ENCODE results near the gene OLFML3. TPM values are rescaled to one million over a fixed set of nuclear protein-coding genes. Genes with fewer than 3 reads are reported as not detected.

The OLFML3 gene
- total and polyA plus RNA-seq, 2 of the 8 experiments (the other 6 are each of a cell fraction or from before 2014, with no cell fraction given): 56.0 to 72.3 TPM

DNA sequence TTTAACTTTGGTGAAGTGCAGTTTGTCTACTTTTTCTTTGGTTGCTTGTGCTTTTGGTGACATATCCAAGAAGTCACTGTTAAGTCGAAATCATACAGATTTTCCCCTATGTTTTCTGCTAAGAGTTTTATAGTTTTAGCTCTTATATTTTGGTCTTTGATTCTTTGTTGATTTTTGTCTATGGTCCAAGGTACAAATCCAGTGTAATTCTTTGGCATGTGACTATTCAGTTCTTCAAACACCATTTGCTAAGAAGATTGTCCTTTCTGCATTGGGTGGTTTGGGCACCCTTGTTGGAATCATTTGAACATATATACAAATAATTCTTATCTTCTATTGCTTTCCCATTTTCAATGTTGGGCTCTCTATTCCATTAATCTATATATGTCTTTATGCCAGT lies 33.9 kb upstream of the OLFML3 start:
- Histone ChIP-seq H2BK15ac (ENCODE audit: low read length) (no peak overlapping the region), H2AK5ac (ENCODE audit: low read depth, low read length) (no peak overlapping the region), H4K8ac (ENCODE audit: extremely low read depth, insufficient read depth, low read length) (no peak overlapping the region), H2BK120ac (replicated peaks; ENCODE audit: low read depth, low read length) (no peak overlapping the region), H3K18ac (ENCODE audit: extremely low read depth, low read length) (no peak overlapping the region), H2BK12ac (ENCODE audit: low read depth, low read length) (no peak overlapping the region), H4K5ac (ENCODE audit: insufficient read length, low read depth, low read length) (no peak overlapping the region), H2BK20ac (ENCODE audit: low read length) (no peak overlapping the region), H3K27ac (ENCODE audit: low read depth, low read length) (no peak overlapping the region), H3K36me3 (ENCODE audit: control insufficient read depth in 2 of 4, insufficient read depth in 4 of 4, low read length in 3 of 4) (peaks cover 5 to 22% (median 6%) of the 10 kb centered on the region in 4 experiments), H3K4me2 (ENCODE audit: insufficient read depth in 1 of 2, low read depth in 2 of 2, low read length in 2 of 2) (no peak overlapping the region), H3K23me2 (ENCODE audit: low read depth, low read length) (no peaks in the 10 kb centered on the region), H3K27me3 (replicated peaks in 1 of 4; ENCODE audit: control insufficient read depth in 3 of 4, extremely low read depth in 1 of 4, insufficient read depth in 3 of 4, low read length in 3 of 4) (no peaks in the 10 kb centered on the region), H3K4me1 (replicated peaks in 1 of 4; ENCODE audit: control insufficient read depth in 3 of 4, insufficient read depth in 4 of 4, low read length in 3 of 4) (no peaks in the 10 kb centered on the region), H2AFZ (ENCODE audit: low read length) (no peak overlapping the region), H3K56ac (replicated peaks; ENCODE audit: insufficient read length, low read depth, low read length) (no peak overlapping the region), H3K79me2 (ENCODE audit: control insufficient read depth in 1 of 2, insufficient read depth in 2 of 2, low read length in 2 of 2) (peaks cover 0 to 33% of the 10 kb centered on the region in 2 experiments; a peak in 2 of 4 replicates), H3K79me1 (ENCODE audit: low read depth, low read length) (no peaks in the 10 kb centered on the region; the same call in 1 of the 2 replicates), H3K9ac (replicated peaks in 1 of 4; ENCODE audit: extremely low read depth in 1 of 4, low read depth in 3 of 4, low read length in 3 of 4) (no peak overlapping the region), H4K91ac (replicated peaks; ENCODE audit: insufficient read length, low read length) (no peak overlapping the region), H3K9me3 (ENCODE audit: insufficient read depth in 2 of 2, low read depth in 1 of 2, low read length in 1 of 2) (no peaks in the 10 kb centered on the region), H3K14ac (ENCODE audit: insufficient read length) (no peak overlapping the region), H3K4ac (replicated peaks; ENCODE audit: insufficient read length, low read depth, low read length) (no peak overlapping the region), H3K4me3 (ENCODE audit: extremely low read depth in 1 of 4, insufficient read depth in 2 of 4, low read depth in 3 of 4, low read length in 4 of 4) (no peak overlapping the region), H3K23ac (ENCODE audit: insufficient read length) (no peak overlapping the region), H4K20me1 (replicated peaks in 1 of 2; ENCODE audit: control insufficient read depth in 1 of 2, insufficient read depth in 2 of 2, low read length in 2 of 2) (peaks cover under 1 to 3% of the 10 kb centered on the region in 2 experiments), H2BK5ac (ENCODE audit: low read depth, low read length) (no peak overlapping the region)
- POLR2A ChIA-PET (ENCODE audit: partially characterized antibody): no interaction called here
- TF ChIP-seq CTBP2 (IDR thresholded peaks at IDR 0.05; ENCODE audit: borderline replicate concordance, insufficient read depth, insufficient read length, low read length) (no peak), POLR2A (IDR thresholded peaks at IDR 0.05; ENCODE audit: control extremely low read depth in 1 of 2, low read depth in 2 of 2, low read length in 2 of 2) (no peak), GTF2F1 (IDR thresholded peaks at IDR 0.05; ENCODE audit: borderline replicate concordance, low read depth, low read length) (no peak), KDM5A (IDR thresholded peaks at IDR 0.05; ENCODE audit: low read length) (no peak), CBX5 (IDR thresholded peaks at IDR 0.05; ENCODE audit: low read depth, low read length) (no peak), BCL11A (IDR thresholded peaks at IDR 0.05; ENCODE audit: low read depth in 2 of 2, low read length in 2 of 2) (no peak), GABPA (IDR thresholded peaks at IDR 0.05; ENCODE audit: borderline replicate concordance, insufficient read depth, low read length) (no peak), RBBP5 (IDR thresholded peaks at IDR 0.05; ENCODE audit: borderline replicate concordance, low read depth, low read length) (no peak), NANOG (IDR thresholded peaks at IDR 0.05; ENCODE audit: insufficient read depth, low read depth, low read length, poor library complexity, severe bottlenecking) (no peak), TAF7 (optimal IDR thresholded peaks at IDR 0.05; ENCODE audit: borderline replicate concordance, low read depth, low read length) (no peak), NRF1 (IDR thresholded peaks at IDR 0.05; ENCODE audit: low read depth, low read length) (no peak)
- TF ChIP-seq, protein P1, sequence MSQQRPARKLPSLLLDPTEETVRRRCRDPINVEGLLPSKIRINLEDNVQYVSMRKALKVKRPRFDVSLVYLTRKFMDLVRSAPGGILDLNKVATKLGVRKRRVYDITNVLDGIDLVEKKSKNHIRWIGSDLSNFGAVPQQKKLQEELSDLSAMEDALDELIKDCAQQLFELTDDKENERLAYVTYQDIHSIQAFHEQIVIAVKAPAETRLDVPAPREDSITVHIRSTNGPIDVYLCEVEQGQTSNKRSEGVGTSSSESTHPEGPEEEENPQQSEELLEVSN (IDR thresholded peaks at IDR 0.05): no peak
- TF ChIP-seq, protein P2, sequence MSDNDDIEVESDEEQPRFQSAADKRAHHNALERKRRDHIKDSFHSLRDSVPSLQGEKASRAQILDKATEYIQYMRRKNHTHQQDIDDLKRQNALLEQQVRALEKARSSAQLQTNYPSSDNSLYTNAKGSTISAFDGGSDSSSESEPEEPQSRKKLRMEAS (IDR thresholded peaks at IDR 0.05): no peak
- CTCF ChIA-PET (ENCODE audit: partially characterized antibody): interaction anchor here (0.7 to 9.3 kb wide), 3 partner anchors 18 to 334 kb away, joined by 3 to 31 read pairs (median 3); no protein-coding TSS in a partner anchor
- FAIRE-seq (no peak), DNase-seq (ENCODE audit: low read depth in 1 of 2, low spot score in 2 of 2) (no peak)
- WGBS, 2 experiments (ENCODE audit: extremely low coverage in 1 of 2, insufficient coverage in 1 of 2, insufficient read length in 1 of 2, insufficient replicate concordance in 2 of 2, low coverage in 1 of 2, low lambda C conversion rate in 2 of 2, missing lambda C conversion rate in 1 of 2): 86% methylated on average over 1 of the region's 1 CpG; no CpG with 5 or more reads in 1 of the 2 experiments

Data from H1 (cell line).